Measurements from ENCODE around the gene CTNNA3.

CTNNA3 gene

DNA sequence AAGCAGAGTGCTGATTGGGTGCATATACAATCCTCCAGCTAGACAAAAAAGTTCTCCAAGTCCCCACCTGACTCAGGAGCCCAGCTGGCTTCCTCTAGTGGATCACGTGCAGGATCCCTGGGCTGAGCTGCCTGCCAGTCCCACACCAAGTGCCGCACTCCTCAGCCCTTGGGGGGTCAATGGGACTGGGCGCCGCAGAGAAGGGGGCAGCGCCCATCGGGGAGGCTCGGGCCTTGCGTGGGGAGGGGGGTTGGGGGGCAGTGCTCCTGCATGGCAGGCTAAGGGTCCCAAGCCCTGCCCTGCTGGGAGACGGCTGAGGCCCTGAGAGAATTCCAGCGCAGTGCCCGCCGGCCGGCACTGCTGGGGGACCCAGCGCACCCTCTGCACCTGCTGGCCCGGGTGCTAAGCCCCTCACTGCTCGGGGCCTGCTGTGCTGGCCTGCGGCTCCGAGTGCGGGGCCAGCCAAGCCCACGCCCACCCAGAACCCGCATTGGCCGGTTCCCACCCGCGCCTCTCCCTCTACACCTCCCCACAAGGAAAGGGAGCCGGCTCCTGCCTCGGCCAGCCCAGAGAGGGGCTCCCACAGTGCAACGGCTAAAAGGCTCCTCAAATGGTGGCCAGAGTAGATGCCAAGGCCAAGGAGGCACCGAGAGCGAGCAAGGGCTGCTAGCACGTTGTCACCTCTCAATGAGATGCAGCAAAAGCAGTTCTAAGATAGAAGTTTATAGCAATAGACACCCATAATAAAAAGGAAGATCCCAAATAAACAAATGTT is 1044.5 kb downstream of the CTNNA3 start:
- DNase-seq (ENCODE audit: low read depth in 2 of 2) = no peak

DNA sequence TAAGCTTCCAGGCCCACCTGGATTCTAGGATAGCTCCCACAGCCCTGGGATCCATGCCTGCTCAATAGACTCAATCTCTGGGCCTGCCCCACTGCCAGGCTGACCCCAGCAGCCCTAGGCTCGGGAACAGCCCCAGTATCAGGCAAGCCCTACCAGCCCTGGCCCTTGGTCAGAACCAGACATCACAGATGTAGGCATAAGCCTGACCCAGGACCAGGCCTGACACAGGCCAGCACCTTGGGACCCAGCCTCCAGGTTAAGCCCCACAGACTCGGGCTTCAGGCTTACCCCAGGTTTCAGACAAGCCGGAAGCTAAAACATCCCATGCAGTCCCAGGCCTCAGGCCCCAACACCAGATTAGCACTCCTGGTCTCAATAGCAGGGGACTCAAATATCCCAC is 1046.4 kb downstream of the CTNNA3 start:
- DNase-seq (ENCODE audit: low read depth in 2 of 2) = no peak

DNA sequence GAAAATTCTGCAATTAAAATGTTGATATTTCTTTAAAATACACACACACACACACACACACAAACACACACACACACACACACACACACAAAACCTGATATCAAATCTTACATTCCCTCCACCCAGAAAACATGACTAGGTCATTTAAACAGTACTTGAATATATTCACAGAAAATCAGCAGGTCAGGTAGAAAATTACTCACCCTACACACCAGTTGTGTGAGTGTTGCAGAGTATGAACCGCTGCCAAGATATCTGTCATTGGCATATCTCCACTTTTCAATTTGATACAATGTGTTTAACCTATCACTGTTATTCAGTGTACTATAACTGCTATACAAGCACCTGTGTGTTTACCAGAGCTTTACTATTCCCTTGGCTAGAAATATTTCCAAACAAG is 1053.8 kb downstream of the CTNNA3 start:
- DNase-seq (ENCODE audit: low read depth in 2 of 2) = no peak

DNA sequence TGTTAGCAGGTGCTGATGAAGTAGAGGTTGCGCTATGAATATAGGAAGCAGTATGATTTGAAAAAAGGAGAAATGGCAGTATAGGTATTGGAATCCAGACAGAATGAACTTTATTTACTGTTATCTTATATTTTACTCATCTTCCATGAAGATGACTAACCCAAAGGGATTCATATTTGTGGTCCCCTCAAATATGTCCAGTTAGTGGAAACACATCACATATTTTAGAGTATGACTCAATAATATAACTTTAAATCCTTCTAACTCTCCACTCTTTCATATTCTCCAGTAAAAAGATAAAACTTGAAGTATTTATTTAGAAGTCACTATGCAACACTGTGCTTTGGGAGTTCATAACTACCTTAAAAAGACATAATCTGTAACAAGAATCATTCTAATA is 1056.6 kb downstream of the CTNNA3 start:
- DNase-seq (ENCODE audit: low read depth in 2 of 2) = no peak

DNA sequence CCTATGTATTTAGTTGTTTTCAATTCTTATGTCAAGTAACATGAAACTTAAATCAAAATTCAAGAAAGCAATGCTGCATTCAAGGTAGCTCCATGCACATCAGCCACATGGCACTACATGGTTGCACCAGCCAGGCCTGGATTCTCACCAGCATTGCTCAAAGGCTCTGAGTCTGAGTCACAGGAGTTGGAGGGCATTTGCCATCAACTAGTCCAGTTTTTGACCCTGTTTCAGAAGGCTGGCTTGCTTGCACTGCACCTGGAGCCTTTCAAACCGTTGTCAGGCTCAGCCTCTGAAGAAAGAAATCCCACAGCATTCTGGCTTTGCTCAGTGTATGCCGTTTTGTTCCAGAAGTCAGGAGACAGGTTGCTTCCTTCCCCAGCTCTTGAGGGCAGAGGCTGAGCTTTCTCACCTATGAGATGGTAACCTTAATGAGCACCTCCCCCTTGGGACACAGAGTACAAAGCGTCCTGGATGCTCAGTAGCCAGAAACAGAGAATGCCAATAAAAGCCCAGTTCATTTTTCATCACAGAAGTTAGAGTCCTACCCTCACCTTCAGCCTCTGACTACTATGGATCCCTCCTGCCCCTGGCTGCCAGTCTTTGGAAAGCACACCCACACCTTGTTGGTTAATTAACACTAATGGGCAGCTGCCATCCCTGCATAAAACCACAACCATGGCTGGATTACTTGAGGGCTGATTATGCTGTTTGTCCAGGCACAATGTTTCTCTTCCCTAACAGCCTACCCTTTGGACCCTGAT is 1058.5 kb downstream of the CTNNA3 start:
- no peak for DNase-seq (ENCODE audit: low read depth in 2 of 2)

DNA sequence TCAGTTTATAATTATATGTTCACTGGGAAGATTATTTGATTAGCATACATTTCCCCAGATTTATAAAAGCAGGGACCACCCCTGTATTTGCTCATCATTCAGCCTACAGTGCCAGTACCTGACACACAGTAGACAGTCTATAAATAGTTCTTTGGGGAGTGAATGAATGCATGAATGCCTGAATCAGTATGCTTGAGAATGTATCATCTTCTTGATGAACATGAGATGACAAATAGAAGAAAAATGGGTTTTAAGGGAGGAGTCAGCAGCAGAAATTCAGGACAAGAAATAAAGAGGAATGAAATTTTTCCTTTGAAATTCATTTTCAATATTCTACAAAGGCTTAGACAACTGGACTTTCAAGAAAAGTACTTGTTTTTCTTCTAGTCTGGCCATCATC is 1066.0 kb downstream of the CTNNA3 start:
- DNase-seq (ENCODE audit: low read depth in 2 of 2) = no peak

DNA sequence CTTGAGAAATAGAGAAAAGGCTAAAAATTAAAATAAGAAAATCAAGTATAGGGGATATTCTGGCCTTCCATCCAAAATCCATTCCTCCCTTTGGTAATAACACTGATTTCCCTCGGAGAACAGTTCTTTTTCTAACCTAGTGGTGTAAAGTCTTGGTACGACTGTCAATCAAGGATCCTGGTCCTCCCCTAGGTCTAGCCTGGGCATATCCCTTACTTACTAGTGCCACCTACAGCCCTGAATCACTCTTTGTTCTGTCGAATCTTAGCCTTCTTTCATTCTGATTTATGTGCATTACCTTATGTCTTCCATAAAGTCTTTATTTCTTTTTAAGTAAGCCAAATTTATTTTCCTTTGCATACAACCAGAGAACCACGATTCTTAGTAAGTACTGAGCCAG is 1068.8 kb downstream of the CTNNA3 start:
- DNase-seq (ENCODE audit: low read depth in 2 of 2) = no peak

DNA sequence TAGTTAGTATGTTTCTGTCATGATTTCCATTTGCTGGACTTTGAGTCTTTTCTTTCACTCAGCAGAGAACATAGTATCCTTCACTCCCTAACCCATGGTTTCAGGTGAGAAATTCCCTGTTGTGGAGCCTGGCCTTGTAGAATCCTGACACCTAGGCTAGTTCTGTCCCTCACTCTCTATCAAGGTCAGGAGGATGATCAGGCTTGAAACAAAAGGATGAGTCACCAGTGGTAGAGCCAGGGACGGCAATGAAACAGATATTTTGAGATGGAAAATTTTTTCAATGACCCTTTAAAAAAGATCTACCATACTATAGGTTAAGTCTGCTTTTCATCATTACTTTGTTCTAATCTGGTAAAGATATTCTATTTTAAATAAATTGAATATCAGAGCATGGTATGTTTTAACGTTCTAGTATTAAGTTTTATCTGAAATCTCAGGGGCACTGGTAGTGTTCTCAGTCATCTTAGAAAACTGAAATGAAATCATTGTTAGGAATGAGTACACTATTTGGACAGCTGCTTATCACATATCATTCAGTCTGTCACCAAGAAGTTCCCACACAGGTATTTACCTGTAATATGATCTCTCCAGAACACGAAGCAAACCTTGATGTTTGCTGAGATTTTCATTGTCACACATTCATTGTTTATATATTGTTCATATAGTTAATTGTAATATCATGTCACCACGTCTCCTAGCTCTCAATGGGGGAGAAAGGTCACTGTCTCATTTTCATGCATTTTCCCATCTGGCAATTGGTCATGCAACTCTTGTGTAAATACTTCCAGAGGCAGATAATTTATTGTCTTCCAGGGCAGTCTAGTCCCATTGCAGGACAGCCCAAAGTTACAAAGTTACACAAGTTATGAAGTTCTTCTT is 1070.0 kb downstream of the CTNNA3 start:
- no peak for DNase-seq (ENCODE audit: low read depth in 2 of 2)

DNA sequence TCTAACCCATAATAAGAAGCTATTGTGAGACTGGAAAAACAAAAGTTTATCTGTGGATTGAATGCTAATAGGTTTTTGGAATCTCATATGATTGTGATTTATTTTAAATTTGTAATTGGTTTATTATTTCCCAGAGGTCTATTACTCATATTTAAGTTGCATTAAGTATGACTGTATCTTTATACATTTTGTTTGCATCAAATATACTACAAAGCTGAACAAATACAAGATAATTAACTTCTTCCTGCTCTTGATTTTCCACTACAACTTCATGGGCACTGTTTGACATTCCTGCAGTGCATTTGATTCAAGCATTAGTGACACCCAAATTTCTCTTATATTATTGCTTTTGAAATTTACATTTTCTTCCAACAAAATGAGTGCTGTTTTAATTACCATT is 1073.9 kb downstream of the CTNNA3 start:
- no peak for DNase-seq (ENCODE audit: low read depth in 2 of 2)

DNA sequence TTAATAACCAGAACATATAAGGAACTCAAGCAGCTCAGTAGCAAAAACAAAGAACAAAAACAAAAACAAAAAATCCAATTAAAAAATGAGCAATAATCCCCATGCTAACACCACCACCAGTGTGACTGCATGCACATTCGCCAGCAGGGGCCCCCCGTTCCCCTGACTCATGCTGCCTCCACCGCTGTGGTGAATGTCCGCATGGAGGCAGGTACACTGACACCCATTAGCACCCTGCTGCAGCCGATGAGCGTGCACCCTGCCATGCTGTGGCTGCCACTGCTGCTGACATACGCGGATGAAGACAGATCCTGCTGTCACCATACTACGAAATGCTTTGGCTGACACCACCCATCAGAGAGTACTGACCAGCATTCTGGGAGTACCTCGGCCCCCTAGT is 1091.8 kb downstream of the CTNNA3 start:
- no peak for DNase-seq (ENCODE audit: low read depth in 2 of 2)

DNA sequence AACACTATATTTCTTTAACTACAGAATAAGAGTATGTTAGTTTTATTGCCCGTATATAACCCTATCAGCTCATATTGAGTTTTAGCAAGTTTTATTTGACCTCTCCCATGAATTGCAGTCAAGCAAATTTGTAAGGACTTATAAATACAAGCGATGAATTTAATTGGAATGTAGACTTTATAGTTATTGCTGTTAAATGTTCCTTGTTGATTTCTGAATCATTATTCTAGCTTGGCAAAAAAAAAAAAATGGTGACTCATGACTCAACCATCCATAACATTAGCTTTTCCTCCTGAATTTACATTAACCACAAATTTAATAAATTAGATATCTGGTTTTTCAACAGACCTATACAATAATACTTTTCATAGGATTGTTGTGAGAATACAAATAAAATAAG is 1104.1 kb downstream of the CTNNA3 start:
- no peak for DNase-seq (ENCODE audit: low read depth in 2 of 2)

DNA sequence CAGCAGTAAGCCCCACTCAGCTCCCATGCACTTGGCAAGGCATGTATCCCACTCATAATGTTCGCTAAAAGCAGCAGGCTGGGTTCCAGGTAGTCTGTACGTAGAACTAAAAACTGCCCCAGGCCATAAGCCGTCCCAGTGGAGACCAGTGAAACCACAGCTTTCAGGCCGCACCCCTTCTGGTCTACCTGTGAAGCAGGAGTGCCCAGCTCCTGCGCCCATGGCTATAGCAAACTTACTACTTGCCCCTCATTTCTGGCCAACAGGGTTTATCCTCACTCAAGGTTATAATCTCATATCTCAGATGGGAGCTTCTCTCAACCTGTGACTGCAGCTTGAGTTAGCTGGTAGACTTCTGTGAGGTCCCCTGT is 1108.3 kb downstream of the CTNNA3 start:
- DNase-seq (ENCODE audit: low read depth in 2 of 2) = no peak

DNA sequence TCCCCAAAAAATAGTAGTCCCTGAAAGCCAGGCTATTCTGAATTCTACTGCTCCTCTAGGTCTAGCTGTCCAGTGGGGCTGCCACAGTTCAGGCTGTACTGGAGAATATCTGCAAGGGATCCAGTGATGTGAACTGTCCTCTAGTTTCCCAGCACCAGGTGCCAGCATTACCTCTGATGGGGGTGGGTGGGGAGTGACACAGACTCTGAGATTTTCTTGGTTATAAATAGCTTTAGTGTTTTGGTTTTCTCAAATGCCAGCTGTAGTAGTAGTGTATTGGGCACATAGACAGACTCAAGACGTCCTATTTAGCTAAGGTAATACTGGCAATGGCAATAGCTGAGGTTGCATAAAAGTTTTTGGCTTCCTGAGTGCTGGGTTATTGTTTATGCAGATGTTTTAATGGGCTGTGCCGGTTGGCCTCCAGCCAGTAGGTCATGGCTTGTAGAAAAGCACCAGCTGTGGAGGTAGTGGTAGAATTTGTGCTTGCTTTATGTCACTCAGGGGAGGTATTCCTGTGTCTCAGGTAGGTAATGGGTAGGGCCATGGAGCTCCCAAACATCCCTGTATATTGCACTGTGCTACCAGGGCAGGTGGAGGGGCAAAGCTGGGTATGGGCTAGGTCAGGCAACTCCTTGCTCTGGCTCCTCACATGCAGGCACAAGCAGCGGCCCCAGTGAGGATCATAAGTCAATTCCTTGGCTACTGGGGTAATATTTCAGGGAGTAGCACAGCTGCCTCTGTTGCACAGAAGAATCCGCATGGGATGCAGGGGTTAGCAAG is 1108.9 kb downstream of the CTNNA3 start:
- no peak for DNase-seq (ENCODE audit: low read depth in 2 of 2)

DNA sequence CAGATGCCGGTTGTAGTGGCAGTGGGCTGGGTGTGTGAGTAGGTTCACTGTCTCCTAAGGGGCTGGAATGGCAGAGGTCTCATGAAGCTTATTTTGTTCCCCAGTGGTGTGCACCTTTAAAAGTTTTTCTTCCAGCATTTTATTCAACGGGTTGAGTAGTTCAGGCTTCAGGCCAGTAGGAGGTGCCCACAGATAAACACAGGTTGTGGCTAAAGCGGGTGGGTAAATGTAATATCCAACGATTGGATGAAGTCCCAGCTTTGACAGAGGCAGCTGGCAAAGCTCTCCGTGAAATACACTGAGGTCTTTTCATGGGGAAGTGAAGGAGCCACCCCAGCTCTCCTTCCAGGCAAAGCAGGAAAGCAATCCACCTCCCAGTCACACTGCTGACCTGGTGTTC is 1109.9 kb downstream of the CTNNA3 start:
- no peak for DNase-seq (ENCODE audit: low read depth in 2 of 2)

DNA sequence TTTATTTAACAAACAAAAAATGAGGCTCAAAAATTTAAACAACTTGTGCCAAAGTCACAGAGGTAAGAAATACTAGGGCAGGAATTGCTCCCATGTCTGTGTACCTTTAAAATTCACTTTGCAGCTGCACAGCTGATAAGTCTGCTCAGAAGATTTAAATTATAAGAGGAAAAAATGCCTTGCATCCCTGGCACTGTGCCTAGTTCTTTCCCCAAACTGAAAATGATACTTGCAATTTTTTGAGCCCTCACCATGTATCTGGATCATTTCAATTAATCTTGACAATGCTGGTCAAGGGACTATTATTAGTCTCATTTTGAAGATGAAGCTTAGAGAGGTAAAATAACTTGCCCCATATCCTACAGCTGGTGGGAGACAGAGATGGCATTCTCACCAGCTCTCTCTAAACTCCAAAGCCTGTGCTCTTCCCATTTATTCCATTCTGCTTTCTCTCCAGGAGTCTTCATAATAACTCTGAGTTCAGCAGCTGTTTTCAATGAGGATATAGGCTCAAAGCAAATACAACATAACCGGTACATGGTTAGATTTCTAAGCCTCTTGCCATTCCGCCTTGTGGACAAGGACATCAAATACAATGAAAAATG is 1120.6 kb downstream of the CTNNA3 start:
- DNase-seq (ENCODE audit: low read depth in 2 of 2) = no peak

DNA sequence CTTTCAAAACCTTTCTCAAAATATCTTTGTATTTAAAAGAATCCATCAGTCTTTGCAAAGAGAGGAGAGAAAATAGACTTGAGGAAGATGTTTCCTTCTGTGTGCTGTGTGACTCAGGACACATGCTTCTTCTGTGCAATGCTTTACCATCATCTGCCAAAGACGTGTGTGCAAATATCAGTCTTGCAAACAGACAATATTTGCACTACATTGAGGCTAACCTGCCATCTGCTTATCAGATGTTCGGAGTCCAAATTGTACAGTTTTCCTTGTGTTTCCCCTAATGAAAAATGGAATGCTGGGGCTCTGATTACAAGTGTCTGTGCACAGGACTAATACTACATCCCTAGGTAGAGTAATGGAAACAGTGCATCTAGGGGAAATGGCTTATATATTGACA is 1123.3 kb downstream of the CTNNA3 start:
- DNase-seq (ENCODE audit: low read depth in 2 of 2) = no peak

DNA sequence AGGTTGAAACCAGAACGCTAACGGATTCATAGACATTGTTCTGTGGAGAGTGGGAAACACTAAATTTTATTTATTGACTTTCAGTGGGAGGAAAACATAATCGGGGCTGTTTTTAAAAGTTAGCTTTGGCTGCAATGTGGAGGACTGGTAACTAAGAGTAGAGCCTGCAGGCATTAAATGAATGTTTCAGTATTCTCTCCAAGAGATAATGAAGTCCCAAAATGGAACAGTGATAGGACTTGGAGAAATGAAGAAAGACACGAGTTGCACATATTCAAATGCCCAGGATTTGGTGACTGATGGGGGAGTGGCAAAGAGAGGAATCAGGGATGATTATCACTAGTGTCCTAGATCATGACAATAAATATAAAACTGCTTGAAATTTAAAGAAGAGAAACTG is 1130.0 kb downstream of the CTNNA3 start:
- DNase-seq (ENCODE audit: low read depth in 2 of 2) = no peak

DNA sequence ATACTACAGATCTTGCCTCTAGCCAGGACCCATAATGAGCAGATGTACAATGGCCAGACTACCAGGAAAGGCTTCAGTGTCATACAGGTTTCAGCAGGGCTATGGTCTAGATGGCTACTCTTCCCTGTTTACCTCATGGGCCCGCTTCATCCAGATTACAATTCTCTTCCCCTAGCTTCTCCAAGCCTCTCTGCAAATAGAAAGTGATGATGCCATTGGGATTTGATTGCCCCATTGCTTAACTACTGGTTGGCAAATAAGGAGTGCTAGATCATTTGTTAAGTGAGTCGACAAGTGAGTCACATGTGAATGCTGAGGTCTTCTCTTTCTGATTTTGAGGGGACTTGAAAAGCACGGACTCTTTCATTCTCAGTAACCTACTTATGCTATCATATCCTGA is 1131.7 kb downstream of the CTNNA3 start:
- DNase-seq (ENCODE audit: low read depth in 2 of 2) = no peak

DNA sequence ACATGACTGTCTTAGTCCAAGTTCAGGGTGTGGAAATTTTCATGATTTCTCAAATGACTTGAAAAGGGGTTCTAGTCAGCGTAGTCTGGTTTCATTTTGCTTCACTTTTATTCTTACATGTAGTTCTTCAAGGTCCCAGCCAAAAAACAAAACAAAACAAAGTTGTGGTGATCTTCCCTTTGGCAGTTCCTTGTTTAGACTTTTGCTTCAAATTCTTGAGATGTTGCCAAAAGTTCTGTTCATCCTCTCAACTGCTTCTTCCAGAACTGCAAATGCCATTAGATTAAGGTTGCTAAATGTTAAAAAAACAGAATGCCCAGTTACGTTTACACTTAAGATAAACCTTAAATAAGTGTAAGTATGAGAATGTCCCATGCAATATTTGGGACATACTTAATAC is 1140.9 kb downstream of the CTNNA3 start:
- DNase-seq (ENCODE audit: low read depth in 2 of 2) = no peak

DNA sequence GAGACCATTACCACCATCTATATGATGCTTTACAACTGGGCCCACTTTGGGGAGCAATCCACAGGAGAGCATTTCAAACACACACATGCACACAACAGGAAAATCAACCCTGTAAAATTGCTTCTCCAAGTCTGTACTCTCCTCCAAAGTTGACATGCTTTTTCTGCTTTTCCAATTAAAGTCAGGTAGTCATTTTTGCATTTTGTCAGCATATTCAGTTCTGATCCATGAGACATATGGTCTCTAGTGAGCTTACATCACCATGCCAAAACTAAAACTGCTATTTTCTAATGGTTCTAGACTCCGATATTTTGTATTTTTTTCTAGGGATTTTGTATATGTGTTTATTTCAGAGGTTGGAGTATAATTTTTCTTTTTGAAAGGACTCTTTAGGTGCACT is 1143.7 kb downstream of the CTNNA3 start:
- no peak for DNase-seq (ENCODE audit: low read depth in 2 of 2)

DNA sequence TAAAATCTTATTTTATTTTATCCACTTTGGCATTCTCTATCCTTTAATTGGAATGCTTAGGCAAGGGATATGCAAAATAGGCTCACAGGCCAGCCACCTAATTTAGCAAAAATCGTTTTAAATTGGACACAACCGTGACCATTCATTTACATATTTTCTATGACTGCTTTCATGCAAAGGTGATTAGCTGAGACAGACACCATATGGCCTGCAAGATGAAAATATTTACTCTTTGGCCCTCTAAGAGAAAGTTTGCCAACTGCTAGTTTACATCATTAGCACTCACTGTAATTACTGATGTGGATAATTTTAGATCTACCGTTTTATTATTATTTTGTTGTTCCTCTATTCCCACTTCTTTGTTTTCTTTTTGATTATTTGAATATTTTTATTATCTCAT is 1145.6 kb downstream of the CTNNA3 start:
- DNase-seq (ENCODE audit: low read depth in 2 of 2) = no peak
